GM23338 (cell line): ENCODE results near the gene PHOSPHO1. TPM values are rescaled to one million over a fixed set of nuclear protein-coding genes. Genes with fewer than 3 reads are reported as not detected.

ENCODE experiments used
- ATAC-seq: fragments of 200-7000 bp; cut with Tn5 transposase; 3 replicates; pipeline ENCODE4 v1.9.1; 2020
- DNase-seq: peaks from one replicate; pipeline ENCODE4 v3.0.0-alpha.2; 2015; ENCODE audit warnings: low spot score
- H2AFZ ChIP-seq: fragments of 200-600 bp; sonication (generic); 2 replicates; pipeline ENCODE4 v1.8.0; 2016; ENCODE audit warnings: antibody characterized with exemption, mild to moderate bottlenecking, moderate library complexity
- H3F3A ChIP-seq: fragments of 200-600 bp; sonication (generic); replicated peaks from 2 replicates; pipeline ENCODE4 v1.8.0; 2017; ENCODE audit warnings: antibody characterized with exemption, mixed run types, low read depth
- H3K27ac ChIP-seq: fragments of 200-600 bp; sonication (generic); 2 replicates; pipeline ENCODE4 v1.6.1; 2016; ENCODE audit warnings: low read depth
- H3K27me3 ChIP-seq: fragments of 200-600 bp; sonication (generic); 2 replicates; pipeline ENCODE4 v1.8.0; 2016; ENCODE audit warnings: mild to moderate bottlenecking, mixed run types, moderate library complexity; ENCODE audit not compliant: insufficient read depth
- H3K36me3 ChIP-seq: fragments of 200-600 bp; sonication (generic); 2 replicates; pipeline ENCODE4 v1.8.0; 2016; ENCODE audit warnings: mild to moderate bottlenecking; ENCODE audit not compliant: insufficient read depth
- H3K4me1 ChIP-seq: fragments of 200-600 bp; sonication (generic); 2 replicates; pipeline ENCODE4 v1.8.0; 2016; ENCODE audit warnings: mild to moderate bottlenecking, moderate library complexity; ENCODE audit not compliant: insufficient read depth
- H3K4me2 ChIP-seq: fragments of 200-600 bp; sonication (generic); 2 replicates; pipeline ENCODE4 v1.7.1; 2017; ENCODE audit warnings: mixed run types
- H3K4me3 ChIP-seq: fragments of 200-600 bp; sonication (generic); 2 replicates; pipeline ENCODE4 v1.6.1; 2016; ENCODE audit warnings: mixed run types
- H3K79me2 ChIP-seq: fragments of 200-600 bp; sonication (generic); replicated peaks from 2 replicates; pipeline ENCODE4 v1.8.0; 2017; ENCODE audit warnings: mild to moderate bottlenecking; ENCODE audit not compliant: insufficient read depth
- H3K9me2 ChIP-seq: fragments of 200-600 bp; sonication (generic); 2 replicates; pipeline ENCODE4 v1.8.0; 2017; ENCODE audit not compliant: insufficient read depth
- H4K20me1 ChIP-seq: fragments of 200-600 bp; sonication (generic); replicated peaks from 2 replicates; pipeline ENCODE4 v1.8.0; 2017; ENCODE audit warnings: mild to moderate bottlenecking; ENCODE audit not compliant: insufficient read depth
- H3K27ac Mint-ChIP-seq: 2 replicates; pipeline ENCODE4 v1.8.0; 2020; ENCODE audit warnings: inconsistent platforms, mild to moderate bottlenecking, moderate library complexity, mixed read lengths
- H3K27me3 Mint-ChIP-seq: 3 replicates; pipeline ENCODE4 v1.8.0; 2022; ENCODE audit warnings: low read depth, mild to moderate bottlenecking, moderate library complexity, mixed read lengths, inconsistent platforms; ENCODE audit not compliant: insufficient read depth, poor library complexity
- H3K36me3 Mint-ChIP-seq: 3 replicates; pipeline ENCODE4 v1.8.0; 2021; ENCODE audit warnings: low read depth, mild to moderate bottlenecking, inconsistent platforms, moderate library complexity, mixed read lengths
- H3K4me1 Mint-ChIP-seq: 3 replicates; pipeline ENCODE4 v1.8.0; 2020; ENCODE audit warnings: mild to moderate bottlenecking, inconsistent platforms, mixed read lengths
- H3K4me3 Mint-ChIP-seq: 3 replicates; pipeline ENCODE4 v1.8.0; 2021; ENCODE audit warnings: moderate library complexity, mild to moderate bottlenecking, inconsistent platforms, mixed read lengths
- H3K9me3 Mint-ChIP-seq: 3 replicates; pipeline ENCODE4 v1.8.0; 2020; ENCODE audit warnings: moderate library complexity, mild to moderate bottlenecking, inconsistent platforms, mixed read lengths
- EZH2phosphoT487 ChIP-seq: fragments of 200-600 bp; sonication (generic); IDR thresholded peaks from one replicate; pipeline ENCODE4 v1.8.1; 2018; ENCODE audit warnings: antibody characterized with exemption; ENCODE audit not compliant: unreplicated experiment
- JUNB ChIP-seq: IDR thresholded peaks from one replicate; pipeline ENCODE4 v1.6.1; 2016; ENCODE audit warnings: antibody characterized with exemption; ENCODE audit not compliant: unreplicated experiment
- NANOG ChIP-seq: IDR thresholded peaks from 2 replicates; pipeline ENCODE4 v1.6.1; 2016; ENCODE audit warnings: antibody characterized with exemption, borderline replicate concordance
- POLR2AphosphoS5 ChIP-seq: IDR thresholded peaks from 2 replicates; pipeline ENCODE4 v1.6.1; 2016; ENCODE audit warnings: antibody characterized with exemption, low read depth
- ZNF331 ChIP-seq: fragments of 250-450 bp; sonication (Bioruptor Pico); IDR thresholded peaks from 2 replicates; pipeline ENCODE4 v1.5.0; 2020; ENCODE audit warnings: low read depth, mild to moderate bottlenecking, moderate library complexity
- polyA plus RNA-seq: library from polyadenylated mRNA; unstranded; fragments of >200 nt; fragmentation: Nextera tagmentation; extraction: Ambion mirVana; gene quantifications from 2 replicates; pipeline ENCODE4 v1.2.1, GENCODE V29; 2016
- total RNA-seq: library from RNA; depleted of rRNA; stranded (reverse); fragments of >200 nt; shearing (Covaris generic); gene quantifications from 2 replicates; pipeline ENCODE4 v1.2.3, GENCODE V29; 2014
- TF ChIP-seq, protein P1 (sequence below): IDR thresholded peaks from 2 replicates; pipeline ENCODE4 v1.6.1; 2016; ENCODE audit warnings: antibody characterized with exemption
- TF ChIP-seq, protein P2 (sequence below): fragments of 250-450 bp; sonication (Bioruptor Pico); IDR thresholded peaks from 2 replicates; pipeline ENCODE4 v1.5.0; 2020; ENCODE audit warnings: mild to moderate bottlenecking, moderate library complexity
- TF ChIP-seq, protein P3 (sequence below), 2 experiments: fragments of 200-600 bp in 1 of 2; sonication (generic) in 1 of 2; conservative IDR thresholded peaks; 2 replicates each; pipeline versions ENCODE4 v1.5.1 to v1.6.1; 2016 to 2017; ENCODE audit warnings: antibody characterized with exemption in 2 of 2, low read depth in 2 of 2, mild to moderate bottlenecking in 2 of 2, moderate library complexity in 1 of 2

The PHOSPHO1 gene
- total and polyA plus RNA-seq, 2 experiments from 2014 or later = 0.71 to 2.2 TPM

DNA sequence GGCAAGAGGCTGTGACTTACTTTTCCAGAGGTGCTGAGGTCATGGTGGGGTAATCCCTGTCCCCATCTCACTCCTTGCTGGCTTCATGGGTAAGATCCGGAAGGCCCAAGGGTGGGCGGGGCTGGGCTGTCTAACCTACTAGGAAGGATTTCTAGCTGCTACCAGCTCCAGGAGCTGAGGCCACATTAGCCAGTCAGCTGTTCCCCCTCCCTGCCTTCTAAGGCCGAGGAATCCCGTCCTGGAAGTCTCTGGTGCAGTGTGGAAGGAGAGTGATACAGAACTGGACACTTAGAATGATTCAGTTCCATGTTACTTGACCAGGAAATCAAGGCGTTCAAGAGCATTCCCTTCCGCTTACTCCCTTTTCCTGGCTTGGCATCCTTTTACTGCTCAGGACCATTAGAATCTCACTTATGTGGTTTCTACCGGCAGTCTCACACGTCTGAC, 29.1 kb downstream of the PHOSPHO1 start:
- ATAC-seq = no peak
- no peak overlapping the region for H3K27ac Mint-ChIP-seq
- H3K27me3 ChIP-seq = no peaks in the 10 kb centered on the region
- H3K79me2 ChIP-seq = no peaks in the 10 kb centered on the region
- no peaks in the 10 kb centered on the region for H3K4me1 ChIP-seq
- no peaks in the 10 kb centered on the region for H3K36me3 ChIP-seq
- no peak overlapping the region for H3K27ac ChIP-seq
- H3K9me2 ChIP-seq = 0 out of 2 replicates have a peak, but pooled peaks cover 4% of the 10 kb centered on the region
- H3K9me3 Mint-ChIP-seq = no peaks in the 10 kb centered on the region
- no peaks in the 10 kb centered on the region for H3K36me3 Mint-ChIP-seq
- TF ChIP-seq NANOG (no peak), JUNB (no peak), EZH2phosphoT487 (no peak), ZNF331 (CRISPR knock-in tag) (no peak), POLR2AphosphoS5 (no peak)
- TF ChIP-seq, protein P1, sequence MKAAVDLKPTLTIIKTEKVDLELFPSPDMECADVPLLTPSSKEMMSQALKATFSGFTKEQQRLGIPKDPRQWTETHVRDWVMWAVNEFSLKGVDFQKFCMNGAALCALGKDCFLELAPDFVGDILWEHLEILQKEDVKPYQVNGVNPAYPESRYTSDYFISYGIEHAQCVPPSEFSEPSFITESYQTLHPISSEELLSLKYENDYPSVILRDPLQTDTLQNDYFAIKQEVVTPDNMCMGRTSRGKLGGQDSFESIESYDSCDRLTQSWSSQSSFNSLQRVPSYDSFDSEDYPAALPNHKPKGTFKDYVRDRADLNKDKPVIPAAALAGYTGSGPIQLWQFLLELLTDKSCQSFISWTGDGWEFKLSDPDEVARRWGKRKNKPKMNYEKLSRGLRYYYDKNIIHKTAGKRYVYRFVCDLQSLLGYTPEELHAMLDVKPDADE = no peak
- TF ChIP-seq, protein P2, sequence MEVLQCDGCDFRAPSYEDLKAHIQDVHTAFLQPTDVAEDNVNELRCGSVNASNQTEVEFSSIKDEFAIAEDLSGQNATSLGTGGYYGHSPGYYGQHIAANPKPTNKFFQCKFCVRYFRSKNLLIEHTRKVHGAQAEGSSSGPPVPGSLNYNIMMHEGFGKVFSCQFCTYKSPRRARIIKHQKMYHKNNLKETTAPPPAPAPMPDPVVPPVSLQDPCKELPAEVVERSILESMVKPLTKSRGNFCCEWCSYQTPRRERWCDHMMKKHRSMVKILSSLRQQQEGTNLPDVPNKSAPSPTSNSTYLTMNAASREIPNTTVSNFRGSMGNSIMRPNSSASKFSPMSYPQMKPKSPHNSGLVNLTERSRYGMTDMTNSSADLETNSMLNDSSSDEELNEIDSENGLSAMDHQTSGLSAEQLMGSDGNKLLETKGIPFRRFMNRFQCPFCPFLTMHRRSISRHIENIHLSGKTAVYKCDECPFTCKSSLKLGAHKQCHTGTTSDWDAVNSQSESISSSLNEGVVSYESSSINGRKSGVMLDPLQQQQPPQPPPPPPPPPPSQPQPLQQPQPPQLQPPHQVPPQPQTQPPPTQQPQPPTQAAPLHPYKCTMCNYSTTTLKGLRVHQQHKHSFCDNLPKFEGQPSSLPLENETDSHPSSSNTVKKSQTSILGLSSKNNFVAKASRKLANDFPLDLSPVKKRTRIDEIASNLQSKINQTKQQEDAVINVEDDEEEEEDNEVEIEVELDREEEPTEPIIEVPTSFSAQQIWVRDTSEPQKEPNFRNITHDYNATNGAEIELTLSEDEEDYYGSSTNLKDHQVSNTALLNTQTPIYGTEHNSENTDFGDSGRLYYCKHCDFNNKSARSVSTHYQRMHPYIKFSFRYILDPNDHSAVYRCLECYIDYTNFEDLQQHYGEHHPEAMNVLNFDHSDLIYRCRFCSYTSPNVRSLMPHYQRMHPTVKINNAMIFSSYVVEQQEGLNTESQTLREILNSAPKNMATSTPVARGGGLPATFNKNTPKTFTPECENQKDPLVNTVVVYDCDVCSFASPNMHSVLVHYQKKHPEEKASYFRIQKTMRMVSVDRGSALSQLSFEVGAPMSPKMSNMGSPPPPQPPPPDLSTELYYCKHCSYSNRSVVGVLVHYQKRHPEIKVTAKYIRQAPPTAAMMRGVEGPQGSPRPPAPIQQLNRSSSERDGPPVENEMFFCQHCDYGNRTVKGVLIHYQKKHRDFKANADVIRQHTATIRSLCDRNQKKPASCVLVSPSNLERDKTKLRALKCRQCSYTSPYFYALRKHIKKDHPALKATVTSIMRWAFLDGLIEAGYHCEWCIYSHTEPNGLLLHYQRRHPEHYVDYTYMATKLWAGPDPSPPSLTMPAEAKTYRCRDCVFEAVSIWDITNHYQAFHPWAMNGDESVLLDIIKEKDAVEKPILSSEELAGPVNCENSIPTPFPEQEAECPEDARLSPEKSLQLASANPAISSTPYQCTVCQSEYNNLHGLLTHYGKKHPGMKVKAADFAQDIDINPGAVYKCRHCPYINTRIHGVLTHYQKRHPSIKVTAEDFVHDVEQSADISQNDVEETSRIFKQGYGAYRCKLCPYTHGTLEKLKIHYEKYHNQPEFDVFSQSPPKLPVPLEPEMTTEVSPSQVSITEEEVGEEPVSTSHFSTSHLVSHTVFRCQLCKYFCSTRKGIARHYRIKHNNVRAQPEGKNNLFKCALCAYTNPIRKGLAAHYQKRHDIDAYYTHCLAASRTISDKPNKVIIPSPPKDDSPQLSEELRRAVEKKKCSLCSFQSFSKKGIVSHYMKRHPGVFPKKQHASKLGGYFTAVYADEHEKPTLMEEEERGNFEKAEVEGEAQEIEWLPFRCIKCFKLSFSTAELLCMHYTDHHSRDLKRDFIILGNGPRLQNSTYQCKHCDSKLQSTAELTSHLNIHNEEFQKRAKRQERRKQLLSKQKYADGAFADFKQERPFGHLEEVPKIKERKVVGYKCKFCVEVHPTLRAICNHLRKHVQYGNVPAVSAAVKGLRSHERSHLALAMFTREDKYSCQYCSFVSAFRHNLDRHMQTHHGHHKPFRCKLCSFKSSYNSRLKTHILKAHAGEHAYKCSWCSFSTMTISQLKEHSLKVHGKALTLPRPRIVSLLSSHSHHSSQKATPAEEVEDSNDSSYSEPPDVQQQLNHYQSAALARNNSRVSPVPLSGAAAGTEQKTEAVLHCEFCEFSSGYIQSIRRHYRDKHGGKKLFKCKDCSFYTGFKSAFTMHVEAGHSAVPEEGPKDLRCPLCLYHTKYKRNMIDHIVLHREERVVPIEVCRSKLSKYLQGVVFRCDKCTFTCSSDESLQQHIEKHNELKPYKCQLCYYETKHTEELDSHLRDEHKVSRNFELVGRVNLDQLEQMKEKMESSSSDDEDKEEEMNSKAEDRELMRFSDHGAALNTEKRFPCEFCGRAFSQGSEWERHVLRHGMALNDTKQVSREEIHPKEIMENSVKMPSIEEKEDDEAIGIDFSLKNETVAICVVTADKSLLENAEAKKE = no peak
- TF ChIP-seq, protein P3, sequence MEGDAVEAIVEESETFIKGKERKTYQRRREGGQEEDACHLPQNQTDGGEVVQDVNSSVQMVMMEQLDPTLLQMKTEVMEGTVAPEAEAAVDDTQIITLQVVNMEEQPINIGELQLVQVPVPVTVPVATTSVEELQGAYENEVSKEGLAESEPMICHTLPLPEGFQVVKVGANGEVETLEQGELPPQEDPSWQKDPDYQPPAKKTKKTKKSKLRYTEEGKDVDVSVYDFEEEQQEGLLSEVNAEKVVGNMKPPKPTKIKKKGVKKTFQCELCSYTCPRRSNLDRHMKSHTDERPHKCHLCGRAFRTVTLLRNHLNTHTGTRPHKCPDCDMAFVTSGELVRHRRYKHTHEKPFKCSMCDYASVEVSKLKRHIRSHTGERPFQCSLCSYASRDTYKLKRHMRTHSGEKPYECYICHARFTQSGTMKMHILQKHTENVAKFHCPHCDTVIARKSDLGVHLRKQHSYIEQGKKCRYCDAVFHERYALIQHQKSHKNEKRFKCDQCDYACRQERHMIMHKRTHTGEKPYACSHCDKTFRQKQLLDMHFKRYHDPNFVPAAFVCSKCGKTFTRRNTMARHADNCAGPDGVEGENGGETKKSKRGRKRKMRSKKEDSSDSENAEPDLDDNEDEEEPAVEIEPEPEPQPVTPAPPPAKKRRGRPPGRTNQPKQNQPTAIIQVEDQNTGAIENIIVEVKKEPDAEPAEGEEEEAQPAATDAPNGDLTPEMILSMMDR (conservative IDR thresholded peaks at IDR 0.05; ENCODE audit: low read depth in 2 of 2) = no peak
- no peak for DNase-seq
- H3K4me1 Mint-ChIP-seq = no peaks in the 10 kb centered on the region; the same call in 2 of the 3 replicates
- no peak overlapping the region for H3K4me3 ChIP-seq
- peaks cover 11% of the 10 kb centered on the region for H3K27me3 Mint-ChIP-seq
- no peak overlapping the region for H2AFZ ChIP-seq
- no peak overlapping the region for H3K4me2 ChIP-seq
- no peaks in the 10 kb centered on the region for H4K20me1 ChIP-seq
- no peak overlapping the region; the same call in 2 of the 3 replicates for H3K4me3 Mint-ChIP-seq
- H3F3A ChIP-seq = no peaks in the 10 kb centered on the region
